PC-9 (cell line): ENCODE results near the gene TRIM3.

Experiments used
- EZH2 ChIP-seq: fragments of 200-600 bp; sonication (generic); IDR thresholded peaks from 2 replicates; pipeline ENCODE4 v1.8.0; 2017; ENCODE audit warnings: antibody characterized with exemption, low read depth
- TF ChIP-seq, protein P1 (sequence below): fragments of 200-600 bp; sonication (generic); conservative IDR thresholded peaks from 2 replicates; pipeline ENCODE4 v1.6.1; 2017; ENCODE audit warnings: mixed run types, antibody characterized with exemption, mild to moderate bottlenecking, moderate library complexity

DNA sequence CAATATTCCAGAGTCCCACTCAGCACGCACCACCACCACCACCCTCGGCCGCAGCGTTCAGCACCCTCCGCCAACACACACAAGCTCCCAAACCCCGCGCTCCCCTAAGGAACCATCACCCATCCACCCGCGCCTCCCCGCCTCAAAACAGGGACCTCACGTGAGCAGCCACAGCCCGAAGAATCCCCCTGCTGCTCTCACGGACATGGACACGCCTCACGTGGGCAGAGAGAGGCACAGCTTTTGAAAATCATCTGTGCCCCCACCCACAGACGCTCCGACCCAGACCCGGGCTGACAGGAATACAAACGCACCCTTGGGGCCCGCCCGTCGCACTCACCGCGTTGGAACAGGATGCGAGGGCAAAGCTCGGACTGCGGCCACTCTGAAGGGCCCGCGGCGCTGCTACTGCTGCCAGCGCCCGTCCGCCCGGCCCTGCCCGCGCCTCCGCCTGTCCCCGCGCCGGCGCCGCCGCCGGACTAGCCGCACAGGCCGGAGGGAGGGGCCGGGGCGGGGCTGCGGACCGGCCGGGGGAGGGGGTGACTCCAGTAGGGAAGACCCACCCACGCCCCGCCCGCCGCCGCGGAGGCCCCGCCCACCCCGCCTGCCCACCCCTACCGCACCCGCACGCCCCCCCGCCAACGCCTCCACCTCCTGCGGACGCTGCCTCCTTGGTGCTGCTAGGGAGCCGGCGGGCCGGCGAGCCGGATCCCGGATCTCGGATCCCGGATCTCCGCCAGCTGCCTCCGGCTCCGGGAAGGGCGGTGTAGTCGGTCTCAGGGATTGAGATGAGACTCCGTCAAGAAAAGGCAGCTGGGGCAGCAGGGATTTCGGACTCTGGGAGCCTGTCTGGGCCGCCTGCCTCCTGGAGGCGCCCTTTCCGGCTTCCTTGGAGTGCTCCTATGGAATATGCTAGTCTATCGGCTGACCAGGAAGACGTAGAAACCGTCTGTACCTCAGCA, at the start of gene TRIM3:
- TF ChIP-seq, protein P1, sequence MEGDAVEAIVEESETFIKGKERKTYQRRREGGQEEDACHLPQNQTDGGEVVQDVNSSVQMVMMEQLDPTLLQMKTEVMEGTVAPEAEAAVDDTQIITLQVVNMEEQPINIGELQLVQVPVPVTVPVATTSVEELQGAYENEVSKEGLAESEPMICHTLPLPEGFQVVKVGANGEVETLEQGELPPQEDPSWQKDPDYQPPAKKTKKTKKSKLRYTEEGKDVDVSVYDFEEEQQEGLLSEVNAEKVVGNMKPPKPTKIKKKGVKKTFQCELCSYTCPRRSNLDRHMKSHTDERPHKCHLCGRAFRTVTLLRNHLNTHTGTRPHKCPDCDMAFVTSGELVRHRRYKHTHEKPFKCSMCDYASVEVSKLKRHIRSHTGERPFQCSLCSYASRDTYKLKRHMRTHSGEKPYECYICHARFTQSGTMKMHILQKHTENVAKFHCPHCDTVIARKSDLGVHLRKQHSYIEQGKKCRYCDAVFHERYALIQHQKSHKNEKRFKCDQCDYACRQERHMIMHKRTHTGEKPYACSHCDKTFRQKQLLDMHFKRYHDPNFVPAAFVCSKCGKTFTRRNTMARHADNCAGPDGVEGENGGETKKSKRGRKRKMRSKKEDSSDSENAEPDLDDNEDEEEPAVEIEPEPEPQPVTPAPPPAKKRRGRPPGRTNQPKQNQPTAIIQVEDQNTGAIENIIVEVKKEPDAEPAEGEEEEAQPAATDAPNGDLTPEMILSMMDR = peak; percentile 22; the same call in 1 of the 2 replicates
- no peak for TF ChIP-seq EZH2
